NCI-H446 (cell line): ENCODE results near the gene VTN.

ENCODE experiments used
- DNase-seq, 2 experiments: peaks; one replicate each; lab custom pipeline; 2025; lab: John Stamatoyannopoulos, UW

Gene VTN, protein sequence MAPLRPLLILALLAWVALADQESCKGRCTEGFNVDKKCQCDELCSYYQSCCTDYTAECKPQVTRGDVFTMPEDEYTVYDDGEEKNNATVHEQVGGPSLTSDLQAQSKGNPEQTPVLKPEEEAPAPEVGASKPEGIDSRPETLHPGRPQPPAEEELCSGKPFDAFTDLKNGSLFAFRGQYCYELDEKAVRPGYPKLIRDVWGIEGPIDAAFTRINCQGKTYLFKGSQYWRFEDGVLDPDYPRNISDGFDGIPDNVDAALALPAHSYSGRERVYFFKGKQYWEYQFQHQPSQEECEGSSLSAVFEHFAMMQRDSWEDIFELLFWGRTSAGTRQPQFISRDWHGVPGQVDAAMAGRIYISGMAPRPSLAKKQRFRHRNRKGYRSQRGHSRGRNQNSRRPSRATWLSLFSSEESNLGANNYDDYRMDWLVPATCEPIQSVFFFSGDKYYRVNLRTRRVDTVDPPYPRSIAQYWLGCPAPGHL

DNA sequence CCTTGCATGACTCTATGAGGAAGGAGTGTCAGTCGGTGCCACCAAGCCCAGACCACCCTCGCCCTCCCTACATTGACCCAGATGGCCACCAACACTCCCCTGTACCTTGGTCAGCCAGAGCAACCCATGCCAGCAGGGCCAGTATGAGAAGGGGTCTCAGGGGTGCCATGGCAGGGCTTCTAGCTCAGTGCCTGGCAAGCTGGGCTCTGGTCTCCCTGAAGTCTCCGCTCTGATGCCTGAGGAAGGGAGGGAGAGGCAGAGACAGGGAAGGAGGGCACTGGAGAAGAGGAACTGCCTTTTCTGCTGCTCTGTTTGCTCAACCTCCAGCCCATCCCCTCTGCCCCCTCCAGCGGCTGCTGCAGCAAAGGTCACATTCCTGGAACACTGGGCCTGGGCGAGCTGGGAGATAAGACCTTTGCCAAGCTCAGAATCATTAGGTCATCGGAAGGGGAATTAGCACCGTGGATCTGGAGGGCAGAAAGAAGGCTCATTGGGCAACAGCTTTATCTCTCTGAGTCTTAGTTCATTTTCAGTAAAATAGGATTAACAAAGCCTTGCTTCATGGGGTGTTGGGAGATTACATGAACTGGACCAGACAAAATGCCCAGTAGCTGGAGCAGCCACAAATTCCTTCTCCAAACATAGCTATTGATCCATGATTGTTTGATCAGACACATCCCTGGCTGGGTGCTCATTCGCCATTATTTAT is at the start of gene VTN:
Gene VTN (minus strand): TSS at position 273 of the 709 bp plus-strand sequence. CDS start 104 bp downstream, at position 169.
- no peak for DNase-seq

- DNase-seq: peak; percentile 15 to 59
These were observed 46.7 kb upstream of the VTN start for GRCh38 chr17:28416703-28417311.

GRCh38 chr17:28415886-28416285 is 45.8 kb upstream of the VTN start:
- no peak for DNase-seq

DNA sequence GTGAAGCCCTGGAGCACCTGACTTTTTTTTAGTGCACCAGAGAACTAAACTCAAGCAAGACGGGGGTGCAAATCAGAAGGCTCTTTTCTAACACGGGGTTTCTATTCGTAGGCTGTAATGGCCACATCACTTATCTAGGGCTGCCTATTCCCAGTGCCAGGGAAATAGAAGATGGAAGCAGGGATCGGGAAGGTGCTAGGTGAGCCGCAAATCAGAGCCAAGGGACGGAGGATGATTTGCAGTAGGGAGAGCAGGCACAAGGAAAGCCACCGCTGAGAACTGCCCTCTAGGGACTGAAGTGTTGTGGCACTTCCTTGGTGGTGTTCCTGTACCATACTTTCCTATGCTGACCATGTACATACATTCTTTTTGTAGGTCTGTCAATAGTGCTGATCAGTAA is 43.7 kb upstream of the VTN start:
- DNase-seq: no peak

DNA sequence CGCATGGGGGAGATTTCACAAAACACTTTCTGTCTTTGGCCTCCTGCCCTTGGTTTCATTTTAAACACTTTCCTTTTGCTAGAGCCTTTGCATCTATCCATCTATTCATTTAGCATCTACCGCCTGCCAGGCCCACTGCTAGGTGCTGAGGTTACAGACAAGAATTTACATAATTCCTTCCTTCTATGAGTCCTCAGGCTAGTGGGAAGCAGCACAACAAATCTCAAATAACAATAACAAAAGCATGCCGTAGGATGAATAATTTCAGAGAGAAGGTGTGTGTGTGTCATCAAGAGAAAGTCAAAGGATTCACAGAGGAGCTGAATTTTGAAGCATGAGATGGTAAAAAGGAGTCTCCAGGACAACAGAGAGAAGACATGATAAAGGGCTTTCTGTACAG is 42.0 kb upstream of the VTN start:
- no peak for DNase-seq

DNA sequence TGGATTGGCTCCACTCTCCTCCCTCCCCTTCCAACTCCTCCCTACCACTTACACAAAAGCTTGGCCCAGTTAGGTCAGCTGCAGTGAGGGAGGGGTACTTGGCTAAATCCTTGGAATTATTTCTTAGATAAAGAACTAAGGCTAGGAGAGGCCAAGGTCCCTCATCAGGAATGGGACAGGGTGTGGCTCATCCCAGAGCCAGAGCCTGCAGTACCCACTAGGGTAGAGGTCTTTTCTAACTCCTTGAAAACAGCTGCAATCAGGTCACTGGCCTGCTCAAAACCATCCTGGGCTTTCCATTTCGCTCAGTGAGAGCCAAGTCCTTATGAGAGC is 37.8 kb upstream of the VTN start:
- no peak for DNase-seq

- peak; percentile 59 to 72 for DNase-seq
These were observed 37.2 kb upstream of the VTN start for GRCh38 chr17:28407130-28407973.

- no peak for DNase-seq
These were observed 36.3 kb upstream of the VTN start for GRCh38 chr17:28406473-28406814.

DNA sequence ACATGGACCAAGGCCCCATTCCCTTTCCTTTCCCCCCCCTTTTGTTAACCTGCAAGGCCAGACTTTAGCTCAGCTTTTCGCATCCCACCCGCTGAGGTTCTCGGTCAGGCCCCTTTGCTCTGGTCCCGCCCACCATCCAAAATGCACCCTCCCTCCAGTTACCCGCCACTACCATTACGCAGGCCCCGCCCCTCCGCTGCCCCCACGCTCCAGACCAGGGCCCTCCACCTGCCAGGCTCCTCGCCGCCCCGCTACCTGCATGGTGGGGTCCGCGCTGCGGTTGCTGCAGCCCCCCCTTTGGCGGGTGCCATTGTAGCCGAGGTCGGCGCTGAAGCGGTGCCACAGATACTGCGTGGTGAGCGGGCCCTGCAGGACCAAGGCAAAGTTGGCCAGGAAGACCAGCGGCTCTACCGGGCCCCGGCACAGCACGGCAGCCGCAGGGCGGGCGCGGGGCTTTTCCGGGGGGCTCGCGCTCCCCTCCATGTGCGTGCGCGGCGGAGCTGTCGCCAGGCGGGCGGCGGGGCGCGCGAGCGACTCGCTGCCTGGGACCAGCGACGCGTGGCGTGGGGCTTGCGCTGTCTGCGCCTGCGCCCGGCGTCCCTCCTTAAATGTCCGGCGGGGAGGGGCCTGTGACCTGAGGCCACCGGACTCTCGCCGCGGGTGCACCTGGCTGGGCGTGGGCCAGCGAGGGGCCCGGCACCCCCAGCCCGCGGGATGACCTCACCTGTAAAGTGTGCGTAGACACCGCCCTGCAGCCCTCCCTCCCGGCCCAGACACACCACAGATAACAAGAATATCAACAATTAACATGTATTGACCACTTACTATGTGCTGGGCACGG is 35.7 kb upstream of the VTN start, which contains the start of gene SLC46A1:
Gene SLC46A1 (minus strand): TSS at position 581 of the 841 bp plus-strand sequence. CDS start 98 bp downstream, at position 483.
- DNase-seq: peak; percentile 29 to 66

GRCh38 chr17:28404812-28405570 is 34.9 kb upstream of the VTN start:
- DNase-seq: peak in 1 of 2 experiments; percentile 45

- DNase-seq: no peak
These were observed 34.3 kb upstream of the VTN start for GRCh38 chr17:28404461-28404811.

GRCh38 chr17:28404007-28404406 is 33.9 kb upstream of the VTN start:
- no peak for DNase-seq

GRCh38 chr17:28402844-28403243 is 32.7 kb upstream of the VTN start:
- no peak for DNase-seq

GRCh38 chr17:28402224-28402630 is 32.1 kb upstream of the VTN start:
- DNase-seq: no peak

- no peak for DNase-seq
These were observed 29.7 kb upstream of the VTN start for GRCh38 chr17:28399808-28400207.

GRCh38 chr17:28398280-28398981 is 28.3 kb upstream of the VTN start:
- peak in 1 of 2 experiments; percentile 34 for DNase-seq

GRCh38 chr17:28397687-28398279 is 27.7 kb upstream of the VTN start:
- no peak for DNase-seq

GRCh38 chr17:28397275-28397674 is 27.2 kb upstream of the VTN start:
- no peak for DNase-seq

DNA sequence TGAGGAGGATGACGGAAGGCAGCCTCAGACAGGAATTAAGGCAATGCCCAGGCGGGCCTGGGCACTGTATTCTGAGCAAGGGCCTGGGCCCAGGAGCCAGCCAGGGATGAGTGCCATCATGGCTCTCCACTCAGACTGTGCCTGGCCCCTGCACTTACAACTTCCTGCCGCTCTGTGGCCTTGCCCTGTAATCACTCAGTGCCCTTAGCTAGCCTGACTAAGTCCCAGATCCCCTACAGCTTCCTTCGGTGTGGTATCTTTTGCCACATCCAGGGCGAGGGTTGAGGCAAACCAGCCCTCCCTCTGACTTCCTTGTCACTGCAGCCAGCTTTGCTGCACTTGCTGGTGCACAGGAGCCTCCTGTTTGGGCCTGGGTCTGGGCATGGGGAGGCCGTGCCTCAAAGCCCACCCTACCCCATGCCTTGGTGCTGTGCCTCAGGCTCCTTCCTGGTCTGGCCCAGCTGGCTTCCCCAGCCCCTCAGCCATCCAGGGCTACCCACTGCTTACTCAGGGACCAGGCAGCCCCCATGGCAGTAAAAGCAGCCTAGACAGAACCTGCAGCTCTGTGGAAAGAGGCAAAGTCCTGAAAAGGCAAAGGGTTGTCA is 26.6 kb upstream of the VTN start:
- DNase-seq: no peak
